Activated T-cell treated with anti-CD3 and anti-CD28 coated beads, Interleukin-2, amount 50 U/mL, for 48 hours (primary cell): ENCODE results near the gene HDDC2.
A peak's percentile ranks its signal among the peaks of the same experiment; 100 is the strongest.

Experiments used
- DNase-seq, 2 experiments: peaks; one replicate each; pipeline ENCODE4 v3.0.0-alpha.2; 2020

Gene HDDC2

GRCh38 chr6:125301435-125302391 is at the start of gene HDDC2:
HDDC2 (minus strand) TSS chr6:125301967; CDS start chr6:125301932, 35 bp downstream.
- peak; percentile 59 to 73 for DNase-seq

- no peak for DNase-seq
Measured at GRCh38 chr6:125346926-125347563, 45.3 kb upstream of the HDDC2 start.

- no peak for DNase-seq
Measured at GRCh38 chr6:125346201-125346925, 44.6 kb upstream of the HDDC2 start.

- DNase-seq = no peak
Measured at GRCh38 chr6:125341460-125341859, 39.7 kb upstream of the HDDC2 start.

DNA sequence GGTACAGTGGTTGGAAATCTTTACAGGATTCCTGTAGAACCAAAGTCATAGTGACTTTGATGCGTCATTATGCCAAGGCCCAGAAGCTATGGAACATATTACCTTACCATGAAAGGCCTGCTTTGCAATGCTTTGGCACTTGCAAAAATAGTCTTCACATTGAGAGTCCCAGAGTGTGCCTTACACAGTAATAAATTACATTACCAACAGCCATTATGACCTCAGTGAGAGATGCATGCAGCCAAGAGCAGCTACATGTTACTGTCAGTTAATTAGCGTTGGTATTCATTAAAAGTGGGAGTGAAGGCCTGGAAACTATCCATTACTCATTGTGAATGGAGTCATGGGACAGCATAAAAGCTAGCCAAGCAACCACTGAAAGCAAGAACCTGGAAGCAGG is 39.2 kb upstream of the HDDC2 start:
- no peak for DNase-seq

- no peak for DNase-seq
Measured at GRCh38 chr6:125340175-125340835, 38.5 kb upstream of the HDDC2 start.

DNA sequence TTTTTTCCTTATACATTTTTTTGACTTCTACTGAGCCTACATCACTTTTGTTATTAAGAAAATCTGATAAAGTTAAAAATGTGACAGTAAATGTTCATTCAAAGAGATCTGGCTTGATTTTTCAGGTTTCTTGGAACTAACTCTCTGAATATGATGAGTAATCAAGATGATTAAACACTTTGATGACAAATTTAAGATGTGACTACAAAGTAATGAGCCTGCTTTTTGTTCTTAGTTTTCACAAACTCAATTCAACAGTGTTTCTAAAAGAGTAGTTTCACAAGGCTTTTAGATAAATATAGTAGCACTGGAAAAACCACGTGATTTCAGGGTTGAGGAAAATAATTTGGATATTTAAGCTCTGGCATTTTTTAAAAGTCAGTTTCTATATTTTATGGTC is 37.9 kb upstream of the HDDC2 start:
- no peak for DNase-seq

DNA sequence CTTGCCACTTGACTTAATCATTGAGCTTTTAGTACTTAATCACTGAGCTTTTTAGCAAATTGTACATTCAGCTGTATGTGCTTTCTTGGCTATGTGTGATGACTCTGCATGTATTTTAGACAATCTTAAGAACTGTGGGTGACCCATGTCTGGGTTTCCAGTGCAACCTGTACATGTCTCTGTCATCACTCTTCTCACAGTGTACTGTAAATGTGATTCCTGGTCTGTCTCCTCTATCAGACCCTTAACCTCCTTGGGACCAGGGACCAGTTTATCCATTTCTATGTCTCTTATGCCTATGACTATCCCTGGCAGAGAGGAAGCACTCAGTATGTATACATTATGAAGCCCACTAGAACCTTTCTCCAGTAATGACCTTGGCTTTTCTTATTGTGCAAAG is 36.6 kb upstream of the HDDC2 start:
- DNase-seq = no peak

GRCh38 chr6:125337706-125338105 is 35.9 kb upstream of the HDDC2 start:
- DNase-seq = no peak

GRCh38 chr6:125332664-125333063 is 30.9 kb upstream of the HDDC2 start:
- DNase-seq = no peak

- no peak for DNase-seq
Measured at GRCh38 chr6:125325586-125325985, 23.8 kb upstream of the HDDC2 start.

DNA sequence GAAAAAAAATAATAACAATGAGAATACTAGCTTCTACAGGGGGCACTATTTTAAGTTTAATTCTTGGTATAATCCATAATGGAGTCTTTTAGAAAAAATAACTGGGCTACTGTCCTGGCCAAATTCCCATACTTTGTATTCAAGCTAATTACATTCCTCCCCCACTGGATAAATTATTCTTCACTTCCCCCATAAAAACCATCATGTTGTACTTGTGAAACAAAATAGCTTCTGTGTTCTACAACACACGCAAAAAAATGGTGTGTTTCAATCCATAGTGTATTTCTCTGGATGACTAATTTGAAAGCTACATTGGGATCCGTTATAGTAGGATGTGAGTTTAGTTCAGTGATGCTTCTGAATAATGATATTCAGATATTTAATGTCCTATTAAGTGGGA is 21.6 kb upstream of the HDDC2 start:
- DNase-seq = no peak

GRCh38 chr6:125316621-125317020 is 14.9 kb upstream of the HDDC2 start:
- DNase-seq = no peak

GRCh38 chr6:125315548-125315947 is 13.8 kb upstream of the HDDC2 start:
- DNase-seq = no peak

- peak; percentile 48 to 54 for DNase-seq
Measured at GRCh38 chr6:125314009-125314581, 12.3 kb upstream of the HDDC2 start.

GRCh38 chr6:125312950-125313349 is 11.2 kb upstream of the HDDC2 start:
- DNase-seq = no peak

GRCh38 chr6:125312478-125312877 is 10.7 kb upstream of the HDDC2 start:
- DNase-seq = no peak

- no peak for DNase-seq
Measured at GRCh38 chr6:125310994-125311649, 9.4 kb upstream of the HDDC2 start.

- no peak for DNase-seq
Measured at GRCh38 chr6:125307964-125308615, 6.3 kb upstream of the HDDC2 start.

DNA sequence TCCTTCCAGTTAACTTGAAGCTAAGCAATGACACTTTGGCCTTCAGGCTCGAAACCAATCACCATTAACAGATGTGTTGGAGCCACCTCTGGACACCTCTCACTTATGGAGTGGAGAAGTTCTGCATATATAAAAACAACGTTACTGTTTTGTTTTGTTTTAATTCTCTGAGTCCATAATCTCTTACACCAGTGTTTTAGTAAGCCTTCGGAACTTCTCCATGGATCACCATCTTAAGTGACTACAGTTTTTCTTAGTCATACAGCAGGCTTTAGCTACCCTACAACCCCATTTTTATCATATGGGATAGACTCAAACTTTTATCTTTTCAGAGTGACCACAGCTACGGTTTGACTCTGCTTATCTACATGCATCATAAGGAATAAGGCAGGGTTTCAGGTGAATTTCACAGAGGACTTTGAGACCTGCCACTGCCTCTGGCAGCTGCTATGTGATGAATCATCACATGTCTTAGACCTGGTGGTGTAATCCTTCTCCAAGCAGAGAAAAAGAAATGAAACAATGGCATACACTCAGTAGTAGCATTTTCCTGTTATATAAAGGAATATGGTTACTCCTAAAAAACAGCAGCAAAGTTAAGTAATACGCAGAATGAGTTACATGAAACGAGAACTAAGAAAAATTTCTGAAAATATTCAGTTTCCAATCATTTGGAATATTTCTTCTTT is 5.5 kb upstream of the HDDC2 start:
- no peak for DNase-seq

- DNase-seq = no peak
Measured at GRCh38 chr6:125306756-125307149, 5.0 kb upstream of the HDDC2 start.
